Thoracic aorta (tissue), 2 donors: ENCODE measurements around the gene DPM3. TPM values are rescaled to one million over a fixed set of nuclear protein-coding genes. Genes with fewer than 3 reads are reported as not detected.

Source experiments
- ATAC-seq: fragments of 150-250 bp; one replicate; pipeline ENCODE4 v1.8.0; 2017; ENCODE audit warnings: low read depth; ENCODE audit not compliant: insufficient number of reproducible peaks, low FRiP score
- DNase-seq: peaks from one replicate; pipeline ENCODE4 v3.0.0-alpha.2; 2020; ENCODE audit warnings: low spot score
- H3K27ac ChIP-seq, 2 donors: fragments of 200-600 bp; sonication (generic); 1 replicate in 1 of 2; 2 replicates in 1 of 2; pipeline ENCODE4 v1.5.1; 2016; ENCODE audit warnings: mild to moderate bottlenecking in 2 of 2, moderate library complexity in 2 of 2
- H3K27me3 ChIP-seq: fragments of 200-600 bp; sonication (generic); replicated peaks from 2 replicates; pipeline ENCODE4 v1.6.0; 2016; ENCODE audit warnings: mild to moderate bottlenecking; ENCODE audit not compliant: insufficient read depth
- H3K36me3 ChIP-seq: fragments of 200-600 bp; sonication (generic); one replicate; pipeline ENCODE4 v1.5.1; 2016
- H3K4me1 ChIP-seq, 2 donors: fragments of 200-600 bp; sonication (generic); 1 replicate in 1 of 2; 2 replicates in 1 of 2; pipeline versions ENCODE4 v1.5.1 to v1.6.0; 2016; ENCODE audit warnings: low read depth in 2 of 2, mild to moderate bottlenecking in 1 of 2; ENCODE audit not compliant: control insufficient read depth in 1 of 2
- H3K4me3 ChIP-seq: fragments of 200-600 bp; sonication (generic); 2 replicates; pipeline ENCODE4 v1.5.1; 2016; ENCODE audit warnings: mild to moderate bottlenecking
- H3K9me3 ChIP-seq: fragments of 200-600 bp; sonication (generic); 2 replicates; pipeline ENCODE4 v1.5.1; 2016
- total RNA-seq, 2 donors: library from RNA; depleted of rRNA; stranded (reverse); fragments of >200 nt; gene quantifications; one replicate each; pipeline versions ENCODE4 v1.1.0 to v1.2.3, GENCODE V29; 2016
- TF ChIP-seq, protein P1 (sequence below): fragments of 200-600 bp; sonication (generic); IDR thresholded peaks from one replicate; pipeline ENCODE4 v1.5.1; 2019; ENCODE audit warnings: antibody characterized with exemption

DPM3 gene
- total RNA-seq, 2 donors from 2014 or later, result 28.8 to 68.6 TPM

DNA sequence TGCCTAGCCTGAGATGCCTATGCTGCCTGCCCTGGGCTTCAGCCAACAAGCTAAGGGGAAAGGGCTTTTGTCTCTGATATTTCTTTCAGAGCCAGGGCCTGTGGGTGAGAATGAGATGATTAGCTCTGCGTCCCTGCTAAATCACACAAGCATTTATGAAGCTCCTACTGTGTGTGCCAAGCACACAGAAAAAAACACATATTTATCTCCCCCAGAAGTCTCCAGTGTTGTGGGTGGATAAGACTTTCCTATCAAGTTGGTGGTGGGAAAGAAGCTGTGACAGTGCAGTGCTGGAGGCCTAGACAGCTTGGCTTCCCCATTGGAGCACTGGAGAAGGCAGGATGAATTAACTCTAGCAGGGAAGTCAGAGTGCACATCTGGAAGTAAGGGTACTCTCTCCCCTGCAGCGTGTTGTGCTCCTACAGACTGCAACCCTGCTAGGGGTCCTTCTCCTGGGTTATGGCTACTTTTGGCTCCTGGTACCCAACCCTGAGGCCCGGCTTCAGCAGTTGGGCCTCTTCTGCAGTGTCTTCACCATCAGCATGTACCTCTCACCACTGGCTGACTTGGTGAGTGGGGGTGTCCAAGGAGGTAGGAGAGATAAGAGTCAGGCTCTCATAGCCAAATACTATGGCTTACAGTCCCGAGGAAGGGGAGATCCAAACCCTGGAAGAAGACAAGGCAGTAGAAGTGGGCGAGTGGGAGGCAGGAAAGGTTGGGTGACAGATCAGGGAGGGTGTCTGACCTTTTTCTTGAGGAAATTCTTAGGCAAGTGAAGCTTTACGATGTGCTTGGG lies 3.0 kb downstream of the DPM3 start:
- Histone ChIP-seq H3K27me3 (no peaks in the 10 kb centered on the region), H3K36me3 (no peaks in the 10 kb centered on the region), H3K4me3 (peak overlapping the region; percentile 72), H3K27ac (peak overlapping the region; percentile 94 to 100), H3K9me3 (no peaks in the 10 kb centered on the region), H3K4me1 (peaks cover 12 to 40% of the 10 kb centered on the region in 2 donors)
- DNase-seq (no peak), ATAC-seq (no peak)
- TF ChIP-seq, protein P1, sequence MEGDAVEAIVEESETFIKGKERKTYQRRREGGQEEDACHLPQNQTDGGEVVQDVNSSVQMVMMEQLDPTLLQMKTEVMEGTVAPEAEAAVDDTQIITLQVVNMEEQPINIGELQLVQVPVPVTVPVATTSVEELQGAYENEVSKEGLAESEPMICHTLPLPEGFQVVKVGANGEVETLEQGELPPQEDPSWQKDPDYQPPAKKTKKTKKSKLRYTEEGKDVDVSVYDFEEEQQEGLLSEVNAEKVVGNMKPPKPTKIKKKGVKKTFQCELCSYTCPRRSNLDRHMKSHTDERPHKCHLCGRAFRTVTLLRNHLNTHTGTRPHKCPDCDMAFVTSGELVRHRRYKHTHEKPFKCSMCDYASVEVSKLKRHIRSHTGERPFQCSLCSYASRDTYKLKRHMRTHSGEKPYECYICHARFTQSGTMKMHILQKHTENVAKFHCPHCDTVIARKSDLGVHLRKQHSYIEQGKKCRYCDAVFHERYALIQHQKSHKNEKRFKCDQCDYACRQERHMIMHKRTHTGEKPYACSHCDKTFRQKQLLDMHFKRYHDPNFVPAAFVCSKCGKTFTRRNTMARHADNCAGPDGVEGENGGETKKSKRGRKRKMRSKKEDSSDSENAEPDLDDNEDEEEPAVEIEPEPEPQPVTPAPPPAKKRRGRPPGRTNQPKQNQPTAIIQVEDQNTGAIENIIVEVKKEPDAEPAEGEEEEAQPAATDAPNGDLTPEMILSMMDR, result no peak

DNA sequence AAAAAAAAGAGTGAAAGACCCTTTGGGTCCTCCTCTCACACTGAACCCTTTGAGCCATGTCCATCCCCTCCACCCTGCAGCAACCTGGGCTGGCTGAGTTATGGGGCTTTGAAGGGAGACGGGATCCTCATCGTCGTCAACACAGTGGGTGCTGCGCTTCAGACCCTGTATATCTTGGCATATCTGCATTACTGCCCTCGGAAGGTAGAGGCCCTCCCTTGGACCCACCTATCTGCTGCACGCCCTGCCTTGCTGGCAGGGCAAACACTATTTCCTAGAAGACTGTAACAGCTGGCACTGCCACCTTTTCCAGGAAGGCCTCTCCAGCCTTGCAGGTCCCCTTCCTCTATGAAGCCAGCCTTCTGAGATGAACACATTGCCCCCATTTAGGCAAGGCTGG lies 3.6 kb downstream of the DPM3 start:
- no peak for ATAC-seq
- Histone ChIP-seq H3K27me3 (no peaks in the 10 kb centered on the region), H3K27ac (peak overlapping the region; percentile 94 to 100), H3K36me3 (no peaks in the 10 kb centered on the region), H3K4me1 (peaks cover 12 to 40% of the 10 kb centered on the region in 2 donors), H3K9me3 (no peaks in the 10 kb centered on the region), H3K4me3 (peak overlapping the region; percentile 72)
- TF ChIP-seq, protein P1, result no peak
- no peak for DNase-seq

DNA sequence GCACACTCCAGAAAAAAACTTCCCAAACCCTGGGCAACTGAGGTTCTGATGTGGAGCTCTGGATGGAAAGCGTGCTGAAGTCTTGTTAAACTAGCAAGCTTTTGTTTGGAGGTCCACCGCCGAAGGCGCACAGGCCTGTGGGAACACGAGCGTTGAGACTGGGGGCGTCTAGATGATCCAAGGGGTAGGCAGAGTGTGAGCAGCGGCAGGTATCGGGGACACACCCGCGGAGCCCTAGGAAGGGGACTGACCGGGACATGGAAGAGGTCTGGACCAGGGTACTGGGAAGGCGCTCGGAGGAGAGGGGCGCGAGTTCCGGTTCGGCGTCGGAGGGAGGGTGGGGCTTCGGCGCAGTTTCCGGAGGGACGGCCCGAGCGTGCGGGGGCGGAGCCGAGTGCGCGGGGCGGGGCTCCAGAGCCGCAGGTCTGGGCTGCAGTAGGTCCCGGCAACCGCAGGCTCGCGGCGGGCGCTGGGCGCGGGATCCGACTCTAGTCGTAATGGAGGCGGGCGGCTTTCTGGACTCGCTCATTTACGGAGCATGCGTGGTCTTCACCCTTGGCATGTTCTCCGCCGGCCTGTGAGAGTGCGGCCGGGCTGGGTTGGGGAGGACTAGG lies 4.8 kb downstream of the DPM3 start, which contains the start of gene SLC50A1:
Gene SLC50A1 (plus strand): TSS at position 438 of the 614 bp plus-strand sequence. CDS start 60 bp downstream, at position 498.
- TF ChIP-seq, protein P1, result peak; percentile 60
- Histone ChIP-seq H3K4me3 (peak within 1 kb of the TSS; percentile 72), H3K4me1 (peaks cover 12 to 40% of the 10 kb centered on the region in 2 donors)

DNA sequence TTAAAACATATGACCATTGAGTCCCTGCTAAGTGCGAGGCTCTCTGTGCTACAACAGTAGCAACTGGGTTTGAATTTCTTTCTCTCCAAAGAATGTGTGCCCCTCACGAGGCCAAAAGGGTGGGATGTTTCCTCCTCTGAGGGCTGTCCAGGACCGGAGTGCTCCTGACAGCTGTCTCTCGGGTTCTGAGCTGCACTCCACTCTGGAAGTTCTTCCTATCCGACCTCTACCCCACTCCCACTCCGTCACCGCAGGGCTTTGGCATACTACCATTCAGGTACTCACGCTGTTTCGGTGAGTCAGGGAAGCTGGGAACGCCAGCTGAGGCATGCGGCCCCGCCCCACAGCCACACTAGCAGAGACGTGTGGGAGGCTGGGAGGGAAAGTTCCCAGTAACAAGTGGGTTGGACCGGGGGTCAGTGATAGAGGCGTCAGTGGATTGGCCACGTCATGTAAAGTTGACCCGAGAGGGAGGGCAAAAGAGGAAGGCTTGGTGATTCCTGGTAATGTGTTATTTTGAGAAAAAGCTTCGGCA lies 5.4 kb downstream of the DPM3 start:
- DNase-seq (peak; percentile 96), ATAC-seq (peak; percentile 78)
- no peaks in the 10 kb centered on the region for H3K36me3 ChIP-seq
- peaks cover 12 to 45% of the 10 kb centered on the region in 2 donors for H3K4me1 ChIP-seq
- peak overlapping the region; percentile 72 for H3K4me3 ChIP-seq
- H3K27ac ChIP-seq, result peak overlapping the region; percentile 94 to 100
- H3K9me3 ChIP-seq, result no peaks in the 10 kb centered on the region
- TF ChIP-seq, protein P1, result no peak
- no peaks in the 10 kb centered on the region for H3K27me3 ChIP-seq

More for the DNA sequence above, 4.8 kb downstream of the DPM3 start, which contains the start of gene SLC50A1:
- ATAC-seq (peak; percentile 81), DNase-seq (peak; percentile 85)
- Histone ChIP-seq H3K9me3 (no peaks in the 10 kb centered on the region), H3K27me3 (no peaks in the 10 kb centered on the region), H3K27ac (peak within 1 kb of the TSS; percentile 94 to 100), H3K36me3 (no peaks in the 10 kb centered on the region)

DNA sequence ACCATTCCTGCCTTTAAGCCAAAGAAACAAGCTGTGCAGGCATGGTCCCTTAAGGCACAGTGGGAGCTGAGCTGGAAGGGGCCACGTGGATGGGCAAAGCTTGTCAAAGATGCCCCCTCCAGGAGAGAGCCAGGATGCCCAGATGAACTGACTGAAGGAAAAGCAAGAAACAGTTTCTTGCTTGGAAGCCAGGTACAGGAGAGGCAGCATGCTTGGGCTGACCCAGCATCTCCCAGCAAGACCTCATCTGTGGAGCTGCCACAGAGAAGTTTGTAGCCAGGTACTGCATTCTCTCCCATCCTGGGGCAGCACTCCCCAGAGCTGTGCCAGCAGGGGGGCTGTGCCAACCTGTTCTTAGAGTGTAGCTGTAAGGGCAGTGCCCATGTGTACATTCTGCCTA lies 6.0 kb downstream of the DPM3 start:
- no peaks in the 10 kb centered on the region for H3K27me3 ChIP-seq
- H3K36me3 ChIP-seq, result no peaks in the 10 kb centered on the region
- TF ChIP-seq, protein P1, result no peak
- H3K4me1 ChIP-seq, result peaks cover 17 to 45% of the 10 kb centered on the region in 2 donors
- ATAC-seq (no peak), DNase-seq (no peak)
- H3K9me3 ChIP-seq, result no peaks in the 10 kb centered on the region
- H3K27ac ChIP-seq, result peak overlapping the region; percentile 94 to 100
- peak overlapping the region; percentile 72 for H3K4me3 ChIP-seq
